Common myeloid progenitor, CD34-positive (primary cell): Measurements from ENCODE around the gene TNP2.

ENCODE experiments used
- CTCF ChIA-PET: fragments of 350-600 bp; sonication (Branson Sonifier 250); formaldehyde crosslinking; loops from one replicate; lab custom pipeline; 2021; ENCODE audit warnings: antibody characterized with exemption; lab: Charles Lee
- POLR2A ChIA-PET: fragments of 350-600 bp; sonication (Branson Sonifier 250); formaldehyde crosslinking; loops from one replicate; lab custom pipeline; 2021; ENCODE audit warnings: antibody characterized with exemption; lab: Charles Lee
- DNase-seq, 3 donors: peaks; one replicate each; pipeline versions ENCODE4 v3.0.0 to v3.0.0-alpha.2; 2013
- H3K27ac ChIP-seq, 2 experiments: 1 replicate in 1 of 2; 2 replicates in 1 of 2; pipeline ENCODE4 v1.7.0; 2013; ENCODE audit warnings: inconsistent platforms in 2 of 2, low read length in 2 of 2, mild to moderate bottlenecking in 2 of 2, low read depth in 1 of 2, moderate library complexity in 1 of 2; ENCODE audit not compliant: severe bottlenecking in 2 of 2, insufficient read depth in 1 of 2, poor library complexity in 1 of 2
- H3K27me3 ChIP-seq, 5 experiments: replicated peaks in 2 of 5; 1 replicate in 3 of 5; 2 replicates in 2 of 5; pipeline versions ENCODE4 v1.6.1 to v1.7.0; 2013; ENCODE audit warnings: low read length in 4 of 5, mild to moderate bottlenecking in 2 of 5, moderate library complexity in 2 of 5, inconsistent platforms in 1 of 5; ENCODE audit not compliant: insufficient read depth in 5 of 5, control insufficient read depth in 4 of 5
- H3K36me3 ChIP-seq, 4 experiments: 1 replicate in 2 of 4; 2 replicates in 2 of 4; pipeline versions ENCODE4 v1.6.1 to v1.7.0; 2013; ENCODE audit warnings: low read length in 3 of 4, control low read depth in 1 of 4, mild to moderate bottlenecking in 1 of 4; ENCODE audit not compliant: control insufficient read depth in 4 of 4, insufficient read depth in 4 of 4
- H3K4me1 ChIP-seq, 4 experiments: 1 replicate in 3 of 4; 2 replicates in 1 of 4; pipeline versions ENCODE4 v1.6.1 to v1.7.1; 2013; ENCODE audit warnings: low read length in 3 of 4, mild to moderate bottlenecking in 3 of 4, control low read depth in 1 of 4, inconsistent platforms in 1 of 4, moderate library complexity in 1 of 4; ENCODE audit not compliant: control insufficient read depth in 4 of 4, insufficient read depth in 4 of 4; ENCODE audit errors: control extremely low read depth in 1 of 4
- H3K4me3 ChIP-seq, 7 experiments: 1 replicate in 4 of 7; 2 replicates in 3 of 7; pipeline versions ENCODE4 v1.5.1 to v1.7.0; 2013; ENCODE audit warnings: mild to moderate bottlenecking in 7 of 7, low read length in 6 of 7, moderate library complexity in 6 of 7, inconsistent platforms in 2 of 7, low read depth in 2 of 7, control low read depth in 1 of 7; ENCODE audit not compliant: insufficient read depth in 4 of 7, control insufficient read depth in 1 of 7; ENCODE audit errors: extremely low read depth in 1 of 7
- H3K9me3 ChIP-seq, 5 experiments: 1 replicate in 4 of 5; 2 replicates in 1 of 5; pipeline versions ENCODE4 v1.6.1 to v1.7.1; 2013; ENCODE audit warnings: low read length in 4 of 5, mild to moderate bottlenecking in 2 of 5, inconsistent platforms in 1 of 5, low read depth in 1 of 5, moderate library complexity in 1 of 5; ENCODE audit not compliant: control insufficient read depth in 4 of 5, insufficient read depth in 2 of 5; ENCODE audit errors: control extremely low read depth in 1 of 5
- WGBS: methylation state at CpG from one replicate; pipeline ENCODE4 v1.1.5; 2013; ENCODE audit not compliant: insufficient coverage; 5-methylcytosine and 5-hydroxymethylcytosine counted together

Gene TNP2

DNA sequence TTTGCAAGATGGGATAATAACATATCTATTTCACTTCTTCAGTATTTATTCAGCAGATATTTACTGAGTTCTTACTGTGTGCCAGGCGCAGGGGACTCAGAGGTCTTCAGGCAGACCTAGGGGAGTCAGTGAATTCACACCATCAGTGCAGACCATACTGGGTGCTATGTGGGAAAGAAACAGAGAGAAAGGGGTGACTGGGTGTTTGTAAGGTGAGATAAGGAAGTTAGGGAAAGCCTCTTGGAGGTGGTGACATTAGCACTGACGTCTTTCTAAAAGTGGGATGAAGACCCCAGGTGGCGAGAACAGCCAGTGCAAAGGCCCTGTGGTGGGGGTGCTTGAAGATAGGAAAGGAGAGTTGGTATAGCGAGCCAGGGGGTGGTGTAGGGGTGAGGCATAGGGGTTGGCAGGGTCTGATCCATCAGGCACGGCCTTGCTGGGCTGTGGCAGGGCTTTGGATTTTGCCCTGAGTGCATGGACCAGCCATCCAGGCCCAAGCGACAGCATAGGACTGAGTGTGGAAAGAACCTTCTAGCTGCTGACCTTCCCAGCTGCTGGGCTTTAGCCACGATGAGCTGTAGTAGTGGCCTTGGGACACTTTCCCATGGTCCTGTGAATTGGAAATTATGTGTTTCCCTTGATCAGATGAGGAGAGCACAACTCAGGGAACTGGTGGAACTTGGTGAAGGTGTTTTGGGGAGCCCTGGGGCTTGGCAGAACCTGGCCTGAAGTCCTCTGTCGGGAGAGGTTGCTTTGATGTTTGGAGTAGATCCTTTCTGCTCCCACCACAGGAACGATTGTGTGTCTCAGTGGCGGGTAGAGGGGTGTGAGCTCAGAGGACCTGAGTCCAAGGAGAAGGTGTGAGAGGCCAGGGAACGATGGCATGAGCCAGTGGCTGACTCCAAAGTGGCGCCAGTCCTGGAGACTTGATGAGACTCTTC is 9.2 kb downstream of the TNP2 start:
- H3K9me3 ChIP-seq, result no peaks in the 10 kb centered on the region
- 95% methylated on average over 12 of the region's 12 CpGs for WGBS
- H3K27me3 ChIP-seq, result no peaks in the 10 kb centered on the region
- peaks cover 5 to 53% (median 42%) of the 10 kb centered on the region in 4 experiments for H3K4me1 ChIP-seq
- H3K4me3 ChIP-seq, result no peak overlapping the region
- H3K36me3 ChIP-seq, result no peaks in the 10 kb centered on the region
- H3K27ac ChIP-seq, result no peak overlapping the region
- POLR2A ChIA-PET, result interaction anchor here (1.5 kb wide), 1 partner anchor 38 kb away, joined by 4 read pairs; no protein-coding TSS in a partner anchor
- CTCF ChIA-PET, result interaction anchor here (0.8 to 8.1 kb wide), 10 partner anchors 9 to 300 kb away, joined by 3 to 80 read pairs (median 4); partner anchors contain the start of gene TNP2
- DNase-seq, result no peak

DNA sequence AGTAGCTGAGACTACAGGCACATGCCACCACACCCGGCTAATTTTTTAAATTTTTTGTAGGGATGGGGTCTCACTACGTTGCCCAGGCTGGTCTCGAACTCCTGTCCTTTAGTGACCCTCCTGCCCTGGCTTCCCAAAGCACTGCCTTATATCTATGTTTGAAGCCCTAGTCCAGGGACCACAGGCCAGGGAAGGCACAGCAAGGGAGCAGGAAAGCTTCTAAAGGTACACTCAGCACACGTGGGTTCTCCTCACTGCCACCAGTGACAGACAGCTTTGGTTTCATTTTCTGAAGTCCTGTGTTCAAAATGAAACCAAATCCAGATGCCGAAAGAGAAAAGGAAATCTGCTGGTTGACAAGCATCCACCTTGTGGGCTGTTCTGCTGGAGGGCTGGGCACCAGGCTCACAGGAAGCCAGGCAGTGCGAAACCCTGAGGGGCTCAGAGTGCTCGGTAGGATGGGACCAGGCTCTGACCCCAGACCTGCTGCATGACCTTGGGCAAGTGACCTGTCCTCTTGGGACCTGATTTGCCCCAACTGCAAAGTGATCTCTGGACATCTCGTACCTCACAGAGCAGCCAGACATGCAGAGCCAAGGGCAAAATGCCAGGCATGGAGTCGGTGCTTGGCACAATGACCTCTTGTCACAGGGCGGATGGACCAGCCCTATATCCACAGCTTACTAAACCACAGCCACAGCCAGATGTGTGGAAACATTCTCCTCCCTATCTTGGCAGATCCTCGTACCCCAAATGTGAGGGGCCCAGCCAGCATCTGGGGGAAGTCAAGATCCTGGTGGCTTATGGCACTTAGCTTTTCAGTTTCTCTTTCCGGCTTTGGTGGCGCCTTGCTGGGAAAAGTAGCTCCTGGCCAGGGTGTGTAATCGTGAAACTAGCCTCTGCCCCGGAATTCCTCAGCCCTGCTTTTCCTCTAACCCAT is 10.3 kb downstream of the TNP2 start:
- ChIA-PET POLR2A (interaction anchor here (0.6 to 1.5 kb wide), 2 partner anchors 39 to 125 kb away, joined by 3 to 4 read pairs; no protein-coding TSS in a partner anchor), CTCF (interaction anchor here (1.1 to 8.1 kb wide), 15 partner anchors 10 to 298 kb away, joined by 3 to 80 read pairs (median 4); partner anchors contain the start of gene TNP2)
- no peaks in the 10 kb centered on the region for H3K27me3 ChIP-seq
- peaks cover 0 to 6% (median 0%) of the 10 kb centered on the region in 4 experiments for H3K36me3 ChIP-seq
- H3K4me1 ChIP-seq, result peaks cover 5 to 56% (median 47%) of the 10 kb centered on the region in 4 experiments
- no peaks in the 10 kb centered on the region for H3K9me3 ChIP-seq
- no peak overlapping the region for H3K27ac ChIP-seq
- 20% methylated on average over 12 of the region's 15 CpGs for WGBS
- H3K4me3 ChIP-seq, result peak overlapping the region in 4 of 7 experiments; percentile 19 to 66 (median 50)
- DNase-seq, result peak; percentile 72 to 91 (median 90)

DNA sequence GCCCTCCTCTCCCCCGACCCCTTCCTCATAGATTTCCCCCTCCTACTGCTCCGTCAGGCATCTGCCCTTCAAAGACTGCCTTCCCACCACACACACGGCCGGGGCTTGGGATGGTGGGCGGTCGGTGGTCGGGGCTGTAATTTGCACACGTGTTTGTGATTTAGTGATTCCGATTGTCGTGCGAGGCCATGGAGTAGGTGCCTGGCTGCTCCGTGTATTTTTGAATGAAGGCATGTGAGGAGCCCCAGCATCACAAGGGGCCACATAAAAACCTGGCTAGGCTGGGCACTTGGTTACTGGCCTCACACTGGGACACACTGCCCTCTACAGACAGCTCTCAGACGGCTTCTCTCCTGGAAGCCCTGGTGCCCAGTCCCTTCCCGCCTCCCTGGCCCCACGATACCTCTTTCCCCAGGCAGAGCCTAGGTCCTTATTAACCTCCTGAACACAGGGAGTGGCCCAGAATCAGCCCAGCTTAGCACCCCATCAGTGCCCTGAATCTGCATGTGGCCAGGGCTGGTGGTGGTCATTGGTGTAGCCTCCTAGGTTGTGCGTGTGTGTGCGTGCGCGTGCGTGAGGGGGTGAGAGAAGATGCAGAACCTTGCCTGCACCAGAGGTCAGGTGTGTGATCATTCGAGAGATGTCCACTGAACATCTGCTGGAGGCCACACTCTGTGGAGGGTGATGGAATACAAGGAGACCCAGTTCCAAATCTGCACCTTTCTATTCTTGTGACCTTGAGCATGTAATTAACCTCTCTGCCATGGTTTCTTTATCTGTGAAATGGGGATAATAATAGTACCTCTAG is 11.8 kb downstream of the TNP2 start:
- H3K27me3 ChIP-seq, result no peaks in the 10 kb centered on the region
- H3K27ac ChIP-seq, result no peak overlapping the region
- ChIA-PET POLR2A (interaction anchor here (0.5 to 2.7 kb wide), 5 partner anchors 40 to 293 kb away, joined by 3 to 14 read pairs (median 5); no protein-coding TSS in a partner anchor), CTCF (interaction anchor here (0.6 to 8.1 kb wide), 18 partner anchors 10 to 307 kb away, joined by 3 to 80 read pairs (median 4); partner anchors contain the start of genes PRM2 and TNP2)
- WGBS, result 13% methylated on average over 14 of the region's 21 CpGs
- peaks cover 0 to 19% (median 0%) of the 10 kb centered on the region in 4 experiments for H3K36me3 ChIP-seq
- peaks cover 5 to 53% (median 50%) of the 10 kb centered on the region in 4 experiments for H3K4me1 ChIP-seq
- H3K9me3 ChIP-seq, result no peaks in the 10 kb centered on the region
- H3K4me3 ChIP-seq, result peak overlapping the region in 6 of 7 experiments; percentile 79 to 92 (median 86)
- peak; percentile 74 to 81 (median 81) for DNase-seq

DNA sequence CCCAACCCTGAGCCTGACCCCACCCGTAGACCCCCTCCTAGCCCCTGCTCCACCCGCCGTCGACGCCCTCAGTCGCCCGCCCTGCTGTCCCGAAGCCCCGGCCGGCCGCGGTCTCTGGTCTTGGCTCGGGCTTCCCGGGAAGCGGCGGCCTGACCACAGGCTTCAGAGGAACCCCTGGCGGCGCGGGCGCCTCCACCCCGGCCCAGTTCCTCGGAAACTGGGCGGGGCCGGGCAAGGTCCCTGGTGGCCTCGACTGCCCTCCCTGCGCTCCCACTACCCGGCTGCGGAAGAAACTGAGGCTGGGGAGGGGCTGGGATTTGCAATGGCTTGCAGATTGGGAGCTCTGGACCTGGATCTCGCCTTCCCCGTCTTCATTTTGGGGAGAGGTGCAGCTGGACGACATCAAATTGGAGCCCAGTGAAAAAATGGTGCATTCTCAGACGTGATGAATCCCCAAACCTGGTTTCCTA is 12.4 kb downstream of the TNP2 start:
- DNase-seq, result no peak
- H3K27me3 ChIP-seq, result no peaks in the 10 kb centered on the region
- H3K4me3 ChIP-seq, result peak overlapping the region; percentile 68 to 92 (median 85)
- POLR2A ChIA-PET, result interaction anchor here (0.7 to 2.7 kb wide), 14 partner anchors 16 to 292 kb away, joined by 3 to 14 read pairs (median 4); no protein-coding TSS in a partner anchor
- H3K9me3 ChIP-seq, result no peaks in the 10 kb centered on the region
- peaks cover 5 to 59% (median 53%) of the 10 kb centered on the region in 4 experiments for H3K4me1 ChIP-seq
- H3K36me3 ChIP-seq, result peaks cover 0 to 22% (median 0%) of the 10 kb centered on the region in 4 experiments
- H3K27ac ChIP-seq, result peak overlapping the region; percentile 68 to 82
- 0% methylated on average over 24 of the region's 32 CpGs for WGBS
- CTCF ChIA-PET, result interaction anchor here (0.6 to 8.1 kb wide), 19 partner anchors 9 to 306 kb away, joined by 3 to 80 read pairs (median 5); partner anchors contain the start of genes PRM2 and TNP2

DNA sequence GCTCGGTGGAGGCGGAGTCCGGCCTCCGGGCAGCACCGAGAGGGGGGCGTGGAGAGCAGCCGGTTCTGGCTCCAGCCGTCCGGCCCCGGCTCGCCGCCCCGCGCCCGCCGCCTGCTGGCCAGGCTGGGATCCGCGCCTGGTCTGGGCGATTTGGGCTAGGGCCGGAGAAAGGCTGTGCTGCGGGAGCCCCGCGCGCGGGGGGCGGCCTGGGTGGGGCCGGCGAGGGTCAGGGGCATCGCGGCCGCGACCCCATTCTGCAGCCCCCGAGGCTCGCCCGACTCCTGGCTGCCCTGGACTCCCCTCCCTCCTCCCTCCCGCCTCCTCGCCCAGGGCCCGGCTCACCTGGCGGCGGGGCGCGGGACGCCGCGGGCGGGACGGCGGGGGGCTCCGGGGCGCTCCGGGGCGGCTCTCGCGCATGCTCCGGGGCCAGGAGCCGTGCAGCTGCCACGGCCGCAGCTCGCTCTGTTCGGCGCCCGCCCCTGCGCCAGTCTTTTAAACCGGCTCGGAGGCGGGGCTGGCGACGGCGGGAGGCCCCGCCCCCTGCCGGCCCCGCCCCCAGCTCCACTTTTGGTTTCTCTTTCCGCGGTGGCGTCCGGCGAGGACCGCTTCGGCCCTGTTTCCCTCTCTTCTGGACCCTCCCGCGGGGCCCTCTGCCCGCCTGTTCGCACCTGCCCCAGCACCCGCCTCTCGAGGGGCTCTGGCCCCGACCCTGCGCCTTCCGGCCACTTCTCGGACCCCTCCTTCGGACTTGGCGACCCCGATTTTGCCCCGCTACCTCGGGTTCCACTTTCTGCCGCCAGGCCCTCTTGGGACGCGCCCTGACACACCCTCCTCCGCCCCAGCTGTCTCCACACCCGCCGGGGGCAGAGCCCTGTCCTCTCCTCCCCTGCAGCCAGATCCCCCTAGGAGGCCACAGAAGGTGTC is 13.1 kb downstream of the TNP2 start, which contains the start of gene SOCS1:
Gene SOCS1 (minus strand): TSS at position 468 of the 924 bp plus-strand sequence. CDS start 726 bp downstream, outside the sequence.
- WGBS, result under 1% methylated on average over 95 of the region's 100 CpGs
- Histone ChIP-seq H3K4me1 (peaks cover 5 to 62% (median 53%) of the 10 kb centered on the region in 4 experiments), H3K4me3 (peak within 1 kb of the TSS; percentile 68 to 92 (median 85)), H3K9me3 (no peaks in the 10 kb centered on the region), H3K27ac (peak within 1 kb of the TSS; percentile 68 to 82), H3K27me3 (no peaks in the 10 kb centered on the region), H3K36me3 (peaks cover 0 to 22% (median 0%) of the 10 kb centered on the region in 4 experiments)
- CTCF ChIA-PET, result interaction anchor here (0.6 to 8.1 kb wide), 24 partner anchors 8 to 306 kb away, joined by 3 to 80 read pairs (median 4); partner anchors contain the start of genes PRM2 and TNP2
- POLR2A ChIA-PET, result interaction anchor here (0.7 to 2.7 kb wide), 18 partner anchors 15 to 291 kb away, joined by 3 to 14 read pairs (median 4); no protein-coding TSS in a partner anchor
- DNase-seq, result peak; percentile 77 to 88 (median 88)
